Smooth muscle cell of the coronary artery (primary cell): Measurements from ENCODE around the gene IL1R1. TPM values are rescaled to one million over a fixed set of nuclear protein-coding genes. Genes with fewer than 3 reads are reported as not detected.

Source experiments
- total RNA-seq: library from RNA; depleted of rRNA; stranded (reverse); fragments of >200 nt; gene quantifications from 2 replicates; pipeline ENCODE4 v1.2.3, GENCODE V29; 2014; ENCODE audit warnings: low replicate concordance

IL1R1 gene, protein sequence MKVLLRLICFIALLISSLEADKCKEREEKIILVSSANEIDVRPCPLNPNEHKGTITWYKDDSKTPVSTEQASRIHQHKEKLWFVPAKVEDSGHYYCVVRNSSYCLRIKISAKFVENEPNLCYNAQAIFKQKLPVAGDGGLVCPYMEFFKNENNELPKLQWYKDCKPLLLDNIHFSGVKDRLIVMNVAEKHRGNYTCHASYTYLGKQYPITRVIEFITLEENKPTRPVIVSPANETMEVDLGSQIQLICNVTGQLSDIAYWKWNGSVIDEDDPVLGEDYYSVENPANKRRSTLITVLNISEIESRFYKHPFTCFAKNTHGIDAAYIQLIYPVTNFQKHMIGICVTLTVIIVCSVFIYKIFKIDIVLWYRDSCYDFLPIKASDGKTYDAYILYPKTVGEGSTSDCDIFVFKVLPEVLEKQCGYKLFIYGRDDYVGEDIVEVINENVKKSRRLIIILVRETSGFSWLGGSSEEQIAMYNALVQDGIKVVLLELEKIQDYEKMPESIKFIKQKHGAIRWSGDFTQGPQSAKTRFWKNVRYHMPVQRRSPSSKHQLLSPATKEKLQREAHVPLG
- 56.8 and 199 TPM in 2 replicates for total RNA-seq

DNA sequence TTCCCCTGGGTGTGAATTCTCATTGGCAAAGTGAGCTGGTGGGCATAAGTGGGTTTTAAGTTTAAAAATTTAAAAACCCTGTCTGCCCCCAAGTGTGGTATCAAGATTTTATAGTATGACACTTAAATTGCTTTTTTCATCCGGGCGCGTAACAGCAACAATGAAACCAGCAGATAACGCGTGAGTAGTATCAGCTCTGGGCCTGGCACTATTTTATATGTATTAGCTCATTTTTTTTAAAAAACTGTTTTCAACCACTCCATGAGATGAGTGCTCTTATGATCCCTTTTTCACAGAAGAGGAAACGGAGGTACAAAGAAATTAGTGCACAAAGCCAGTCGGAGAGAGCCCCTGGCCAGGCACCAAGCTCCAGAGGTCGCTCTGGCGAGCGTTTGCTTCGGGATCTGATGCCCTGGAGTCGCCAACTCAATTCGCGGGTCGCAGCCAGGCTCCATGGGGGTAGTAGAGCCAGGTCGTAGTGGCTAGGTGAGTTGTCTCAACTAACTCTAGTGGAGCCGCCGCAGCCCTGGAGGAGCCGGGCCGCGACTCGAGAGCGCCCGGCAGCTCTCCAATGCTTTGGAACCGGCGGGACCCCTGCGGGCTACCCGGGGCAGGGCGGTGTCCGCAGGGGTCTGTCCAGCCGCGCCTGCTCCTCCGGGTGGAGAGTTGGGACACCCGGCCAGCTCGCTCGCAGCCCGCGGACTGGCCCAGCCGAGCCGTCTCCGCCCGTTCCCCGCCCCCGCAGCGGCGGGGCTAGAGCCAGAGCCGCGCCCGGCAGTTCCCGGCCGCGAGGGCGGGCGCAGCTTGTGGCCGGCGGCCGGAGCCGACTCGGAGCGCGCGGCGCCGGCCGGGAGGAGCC is at the start of gene IL1R1:
TSS of gene IL1R1 (plus strand) at position 777 of the 859 bp plus-strand sequence. CDS start 14,979 bp downstream, outside the sequence.

DNA sequence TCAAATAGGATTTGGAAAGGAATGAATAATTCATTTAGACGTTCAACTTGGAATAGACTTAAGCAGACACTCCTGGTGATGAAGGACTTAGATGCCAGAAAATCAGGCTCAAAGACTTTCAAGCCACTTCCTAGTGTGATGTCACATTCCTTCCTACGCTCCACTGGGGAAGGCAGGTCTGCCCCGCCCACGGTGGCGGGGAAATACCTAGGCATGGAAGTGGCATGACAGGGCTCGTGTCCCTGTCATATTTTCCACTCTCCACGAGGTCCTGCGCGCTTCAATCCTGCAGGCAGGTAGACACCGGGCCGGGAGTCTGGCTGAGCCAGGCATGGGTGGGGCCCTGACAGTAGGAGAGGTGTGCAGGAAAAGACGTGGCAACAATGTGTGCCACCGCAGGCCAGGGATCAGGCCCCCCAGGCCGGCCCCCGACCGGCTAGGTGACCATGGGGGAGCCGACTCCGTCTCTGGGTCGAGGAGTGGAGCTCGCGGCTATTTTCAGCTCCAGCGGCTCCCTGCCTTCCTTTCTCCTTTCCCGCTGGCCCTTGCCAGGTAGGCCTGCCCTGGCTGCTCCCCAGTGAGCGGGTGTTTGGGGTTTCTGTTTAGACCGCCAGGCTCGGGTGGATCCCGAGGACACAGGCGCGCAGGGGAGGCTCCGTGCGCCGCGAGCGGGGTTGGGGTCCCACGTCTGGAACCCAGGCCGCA is 44.4 kb downstream of the IL1R1 start, which contains the start of gene IL1RL2:
TSS of gene IL1RL2 (plus strand) at position 233 of the 705 bp plus-strand sequence. CDS start 845 bp downstream, outside the sequence.

Other genes with a start within 250 kb of the IL1R1 start
- 1.1 and 5.9 TPM in 2 replicates for gene IL1R2, start 150.8 kb upstream of the IL1R1 start, total RNA-seq
- gene IL1RL2, start 44.3 kb downstream of the IL1R1 start, total RNA-seq: 0.38 and 4.3 TPM in 2 replicates
- gene IL1RL1, start 168.8 kb downstream of the IL1R1 start, total RNA-seq: 0.23 and 2.0 TPM in 2 replicates
- gene IL18R1, start 213.1 kb downstream of the IL1R1 start, total RNA-seq: 1.1 and 4.3 TPM in 2 replicates